LNCaP clone FGC (cell line): Measurements from ENCODE around the gene AKT1S1.
A peak's percentile ranks its signal among the peaks of the same experiment; 100 is the strongest.

ENCODE experiments used
- DNase-seq: peaks from one replicate; pipeline ENCODE4 v3.0.0-alpha.2; 2011; ENCODE audit warnings: low read depth
- H3K4me3 ChIP-seq: 2 replicates; pipeline ENCODE4 v1.5.1; 2011; ENCODE audit warnings: mild to moderate bottlenecking, low read depth, low read length, control low read depth
- CTCF ChIP-seq: IDR thresholded peaks from 2 replicates; pipeline ENCODE4 v1.5.1; 2012; ENCODE audit warnings: mild to moderate bottlenecking; ENCODE audit not compliant: control insufficient read depth, insufficient read depth; ENCODE audit errors: extremely low read depth

The AKT1S1 gene

GRCh38 chr19:49856574-49857021 is 20.6 kb downstream of the AKT1S1 start:
- H3K4me3 ChIP-seq = no peak overlapping the region
- DNase-seq = no peak
- no peak for TF ChIP-seq CTCF

GRCh38 chr19:49855676-49856573 is 21.2 kb downstream of the AKT1S1 start:
- no peak overlapping the region for H3K4me3 ChIP-seq
- TF ChIP-seq CTCF = no peak
- DNase-seq = no peak

DNA sequence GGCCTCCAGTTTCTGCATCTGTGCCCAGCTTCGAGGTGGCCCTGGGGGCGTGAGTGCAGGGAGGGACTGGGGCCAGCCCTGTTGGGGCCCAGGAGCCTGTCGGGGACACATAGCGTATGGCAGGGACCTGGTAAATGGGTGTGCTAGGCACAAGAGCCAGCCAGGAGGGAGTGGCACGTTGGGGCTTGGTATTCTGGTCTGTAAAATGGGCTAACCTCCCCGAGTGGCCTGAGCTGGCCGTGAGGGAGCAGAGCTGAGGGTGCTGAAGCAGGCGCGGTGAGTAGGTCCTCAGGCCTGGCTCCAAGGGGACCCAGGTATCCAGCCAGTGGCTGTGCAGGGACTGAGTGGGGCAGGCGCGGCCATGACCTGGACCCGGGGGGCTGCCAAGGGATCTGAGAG is 21.9 kb downstream of the AKT1S1 start:
- DNase-seq = no peak
- no peak for TF ChIP-seq CTCF
- H3K4me3 ChIP-seq = no peak overlapping the region

- H3K4me3 ChIP-seq = no peak overlapping the region
- no peak for DNase-seq
- TF ChIP-seq CTCF = no peak
These were observed 22.5 kb downstream of the AKT1S1 start for GRCh38 chr19:49854378-49855263.

GRCh38 chr19:49853852-49854377 is 23.2 kb downstream of the AKT1S1 start:
- TF ChIP-seq CTCF = no peak
- no peak overlapping the region for H3K4me3 ChIP-seq
- DNase-seq = no peak

DNA sequence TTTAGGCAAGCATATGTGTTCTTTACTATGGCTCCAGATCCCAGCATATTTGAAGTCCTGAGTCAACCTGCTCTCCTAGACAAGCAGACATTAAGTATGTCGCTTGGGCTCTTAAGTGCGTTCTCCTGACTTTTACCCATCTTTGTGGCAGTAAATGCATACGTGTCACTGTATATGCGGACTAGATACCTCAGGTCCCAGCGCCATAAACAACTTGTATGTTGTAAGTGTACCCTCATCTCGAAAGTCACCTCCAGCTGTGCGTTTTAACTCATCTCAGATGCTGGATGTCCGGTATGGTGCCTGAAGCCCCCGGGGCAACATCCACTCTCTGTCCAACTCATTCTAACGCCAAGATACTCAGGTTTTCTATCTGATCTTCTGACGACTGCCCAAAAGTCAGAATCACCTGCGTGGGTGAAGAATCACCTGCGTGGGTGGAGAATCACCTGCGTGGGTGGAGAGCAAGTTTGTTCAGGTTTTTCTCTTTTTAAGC is 24.5 kb downstream of the AKT1S1 start:
- H3K4me3 ChIP-seq = peak overlapping the region; percentile 91
- no peak for DNase-seq
- TF ChIP-seq CTCF = no peak
